HepG2 (cell line): ENCODE results near the gene PIWIL4. TPM values are rescaled to one million over a fixed set of nuclear protein-coding genes. Genes with fewer than 3 reads are reported as not detected.

Source experiments
- ATAC-seq: fragments of 200-7000 bp; cut with Tn5 transposase; 3 replicates; pipeline ENCODE4 v1.9.1; 2020; ENCODE audit warnings: mild to moderate bottlenecking, moderate library complexity
- BruUV-seq: library from RNA; stranded (reverse); fragments of 400-500 nt; replicated peaks from 2 replicates; lab custom pipeline; 2021; lab: Mats Ljungman, UMichigan
- CTCF ChIA-PET: fragments of 300-600 bp; formaldehyde crosslinking; extraction: SDS; loops from one replicate; lab custom pipeline; 2021; ENCODE audit warnings: low total read pairs, inconsistent platforms, low intra/inter-chr PET ratio; lab: Yijun Ruan, JAX
- POLR2A ChIA-PET: fragments of 350-600 bp; sonication (Branson Sonifier 250); formaldehyde crosslinking; loops from one replicate; lab custom pipeline; 2020; ENCODE audit warnings: antibody characterized with exemption, inconsistent platforms; lab: Yijun Ruan, JAX
- DNase-seq: peaks from one replicate; pipeline ENCODE4 v3.0.0-alpha.2; 2015; ENCODE audit warnings: low spot score
- FAIRE-seq: peaks from 3 replicates; lab custom pipeline; 2011; peaks lifted over from hg19 to GRCh38; lab: Jason Lieb, UNC
- H2AFZ ChIP-seq: one replicate; pipeline ENCODE4 v1.6.1; 2011; ENCODE audit warnings: low read length, inconsistent platforms
- H3K27ac ChIP-seq: fragments of 300-600 bp; 3 replicates; pipeline ENCODE4 v1.8.0; 2011; ENCODE audit warnings: mixed run types, mild to moderate bottlenecking, mixed read lengths, low read length, inconsistent platforms; ENCODE audit not compliant: insufficient read depth; ENCODE audit errors: extremely low read length
- H3K27me3 ChIP-seq, 2 experiments: fragments of 200-600 bp in 1 of 2; 2 replicates in 1 of 2; 3 replicates in 1 of 2; pipeline versions ENCODE4 v1.6.0 to v1.8.0; 2011; ENCODE audit warnings: low read length in 2 of 2, mild to moderate bottlenecking in 2 of 2, moderate library complexity in 2 of 2, inconsistent platforms in 1 of 2; ENCODE audit not compliant: insufficient read depth in 2 of 2, control insufficient read depth in 1 of 2
- H3K36me3 ChIP-seq, 2 experiments: fragments of 200-600 bp in 1 of 2; replicated peaks in 1 of 2; 2 replicates in 1 of 2; 3 replicates in 1 of 2; pipeline versions ENCODE4 v1.5.1 to v1.8.0; 2011; ENCODE audit warnings: low read length in 2 of 2, inconsistent platforms in 1 of 2; ENCODE audit not compliant: insufficient read depth in 2 of 2, control insufficient read depth in 1 of 2
- H3K4me1 ChIP-seq: 2 replicates; pipeline ENCODE4 v1.5.1; 2012; ENCODE audit warnings: low read length, inconsistent platforms; ENCODE audit not compliant: insufficient read depth
- H3K4me2 ChIP-seq: 2 replicates; pipeline ENCODE4 v1.6.0; 2011; ENCODE audit warnings: low read depth, low read length, inconsistent platforms
- H3K4me3 ChIP-seq, 3 experiments: fragments of 200-600 bp in 1 of 3; sonication (generic), shearing (Covaris generic) in 1 of 3; replicated peaks in 1 of 3; 2 replicates each; pipeline ENCODE4 v1.5.1; 2011 to 2016; ENCODE audit warnings: low read length in 3 of 3, inconsistent platforms in 2 of 3, low read depth in 2 of 3, mild to moderate bottlenecking in 2 of 3, control low read depth in 1 of 3, mixed read lengths in 1 of 3; ENCODE audit not compliant: insufficient read depth in 1 of 3
- H3K79me2 ChIP-seq: one replicate; pipeline ENCODE4 v1.6.1; 2011; ENCODE audit warnings: low read length, inconsistent platforms; ENCODE audit not compliant: insufficient read depth
- H3K9ac ChIP-seq: 2 replicates; pipeline ENCODE4 v1.6.0; 2011; ENCODE audit warnings: mild to moderate bottlenecking, low read depth, low read length, inconsistent platforms; ENCODE audit not compliant: insufficient read depth
- H3K9me3 ChIP-seq: 2 replicates; pipeline ENCODE4 v1.5.1; 2012; ENCODE audit warnings: mild to moderate bottlenecking, low read length
- H4K20me1 ChIP-seq: 2 replicates; pipeline ENCODE4 v1.6.0; 2011; ENCODE audit warnings: inconsistent platforms, mild to moderate bottlenecking, low read length, moderate library complexity; ENCODE audit not compliant: insufficient read depth
- HOXA9 ChIP-seq: sonication (generic); formaldehyde crosslinking; IDR thresholded peaks from 2 replicates; pipeline ENCODE4 v1.8.1; 2022; ENCODE audit warnings: missing genetic modification reagents, mild to moderate bottlenecking, moderate library complexity, borderline replicate concordance
- HOXD1 ChIP-seq: sonication (generic); formaldehyde crosslinking; IDR thresholded peaks from 2 replicates; pipeline ENCODE4 v1.5.0; 2020; ENCODE audit warnings: missing genetic modification reagents
- MEF2D ChIP-seq: sonication (generic); formaldehyde crosslinking; IDR thresholded peaks from 2 replicates; pipeline ENCODE4 v1.5.1; 2020; ENCODE audit warnings: mild to moderate bottlenecking, missing genetic modification reagents
- ZNF781 ChIP-seq: sonication (generic); formaldehyde crosslinking; IDR thresholded peaks from 2 replicates; pipeline ENCODE4 v1.5.1; 2020; ENCODE audit warnings: borderline replicate concordance, mild to moderate bottlenecking, missing genetic modification reagents; ENCODE audit errors: not compliant biosample characterization
- ZNF788 ChIP-seq: sonication (generic); formaldehyde crosslinking; IDR thresholded peaks from 2 replicates; pipeline ENCODE4 v1.5.0; 2020; ENCODE audit warnings: mild to moderate bottlenecking, missing genetic modification reagents, borderline replicate concordance
- WGBS: methylation state at CpG from one replicate; pipeline ENCODE4 v1.1.6; 2017; ENCODE audit warnings: low lambda C conversion rate; 5-methylcytosine and 5-hydroxymethylcytosine counted together
- in situ Hi-C: cut with HindIII; loops from 2 replicates; pipeline ENCODE4 v1.10.0; 2017; ENCODE audit warnings: low pct_unique_long_range_greater_than_20kb; ENCODE audit not compliant: extremely low pct_ligation_motif_present
- intact Hi-C: fragments of 100-400 bp; cut with micrococcal nuclease; formaldehyde crosslinking; loops from one replicate; pipeline ENCODE4 v1.10.0; 2022; ENCODE audit not compliant: unreplicated experiment
- polyA plus RNA-seq, 8 experiments: library from polyadenylated mRNA; depleted of rRNA in 3 of 8; stranded (reverse) in 7 of 8; unstranded in 1 of 8; fragments of >200 nt; fragmentation: Illumina TruSeq in 4 of 8; extraction: Trizol in 4 of 8; gene quantifications; 2 replicates each; pipeline versions ENCODE4 v1.2.1 to v1.2.3, GENCODE V29; 2011 to 2016; ENCODE audit warnings: low read depth in 4 of 8, missing spikeins in 1 of 8, mixed read lengths in 1 of 8; ENCODE audit not compliant: insufficient read depth in 1 of 8
- total RNA-seq, 5 experiments: library from RNA; depleted of rRNA; stranded (reverse); fragments of >200 nt; fragmentation: Illumina TruSeq; extraction: Trizol; gene quantifications; 2 replicates each; pipeline ENCODE4 v1.2.3, GENCODE V29; 2016; ENCODE audit warnings: low read depth in 1 of 5
- TF ChIP-seq, protein P1 (sequence below): sonication (generic); formaldehyde crosslinking; conservative IDR thresholded peaks from 2 replicates; pipeline ENCODE4 v1.4.0; 2020; ENCODE audit warnings: mild to moderate bottlenecking, missing genetic modification reagents, moderate library complexity
- TF ChIP-seq, protein P2 (sequence below): sonication (generic); formaldehyde crosslinking; IDR thresholded peaks from 2 replicates; pipeline ENCODE4 v1.8.0; 2022; ENCODE audit warnings: low read depth, missing genetic modification reagents
- TF ChIP-seq, protein P3 (sequence below): sonication (generic); formaldehyde crosslinking; IDR thresholded peaks from 2 replicates; pipeline ENCODE4 v1.5.1; 2020; ENCODE audit warnings: missing genetic modification reagents, mild to moderate bottlenecking, borderline replicate concordance

The PIWIL4 gene
- total and polyA plus RNA-seq, 2 of the 13 experiments (the other 11 are each of a cell fraction or from before 2014, with no cell fraction given): 0.08 TPM; not detected in 1

DNA sequence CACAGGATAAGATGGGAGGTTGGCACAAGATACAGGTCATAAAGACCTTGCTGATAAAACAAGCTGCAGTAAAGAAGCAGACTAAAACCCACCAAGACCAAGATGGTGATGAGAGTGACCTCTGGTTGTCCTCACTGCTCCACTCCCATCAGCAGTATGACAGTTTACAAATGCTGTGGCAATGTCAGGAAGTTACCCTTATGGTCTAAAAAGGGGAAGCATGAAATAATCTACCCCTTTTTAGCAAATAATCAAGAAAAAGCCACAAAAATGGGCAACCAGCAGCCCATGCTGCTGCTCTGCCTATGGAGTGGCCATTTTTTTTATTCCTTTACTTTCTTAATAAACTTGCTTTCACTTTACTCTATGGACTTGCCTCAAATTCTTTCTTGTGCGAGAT, 8.7 kb upstream of the PIWIL4 start (continued):
- TF ChIP-seq, protein P1, sequence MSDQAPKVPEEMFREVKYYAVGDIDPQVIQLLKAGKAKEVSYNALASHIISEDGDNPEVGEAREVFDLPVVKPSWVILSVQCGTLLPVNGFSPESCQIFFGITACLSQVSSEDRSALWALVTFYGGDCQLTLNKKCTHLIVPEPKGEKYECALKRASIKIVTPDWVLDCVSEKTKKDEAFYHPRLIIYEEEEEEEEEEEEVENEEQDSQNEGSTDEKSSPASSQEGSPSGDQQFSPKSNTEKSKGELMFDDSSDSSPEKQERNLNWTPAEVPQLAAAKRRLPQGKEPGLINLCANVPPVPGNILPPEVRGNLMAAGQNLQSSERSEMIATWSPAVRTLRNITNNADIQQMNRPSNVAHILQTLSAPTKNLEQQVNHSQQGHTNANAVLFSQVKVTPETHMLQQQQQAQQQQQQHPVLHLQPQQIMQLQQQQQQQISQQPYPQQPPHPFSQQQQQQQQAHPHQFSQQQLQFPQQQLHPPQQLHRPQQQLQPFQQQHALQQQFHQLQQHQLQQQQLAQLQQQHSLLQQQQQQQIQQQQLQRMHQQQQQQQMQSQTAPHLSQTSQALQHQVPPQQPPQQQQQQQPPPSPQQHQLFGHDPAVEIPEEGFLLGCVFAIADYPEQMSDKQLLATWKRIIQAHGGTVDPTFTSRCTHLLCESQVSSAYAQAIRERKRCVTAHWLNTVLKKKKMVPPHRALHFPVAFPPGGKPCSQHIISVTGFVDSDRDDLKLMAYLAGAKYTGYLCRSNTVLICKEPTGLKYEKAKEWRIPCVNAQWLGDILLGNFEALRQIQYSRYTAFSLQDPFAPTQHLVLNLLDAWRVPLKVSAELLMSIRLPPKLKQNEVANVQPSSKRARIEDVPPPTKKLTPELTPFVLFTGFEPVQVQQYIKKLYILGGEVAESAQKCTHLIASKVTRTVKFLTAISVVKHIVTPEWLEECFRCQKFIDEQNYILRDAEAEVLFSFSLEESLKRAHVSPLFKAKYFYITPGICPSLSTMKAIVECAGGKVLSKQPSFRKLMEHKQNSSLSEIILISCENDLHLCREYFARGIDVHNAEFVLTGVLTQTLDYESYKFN: no peak
- TF ChIP-seq, protein P2, sequence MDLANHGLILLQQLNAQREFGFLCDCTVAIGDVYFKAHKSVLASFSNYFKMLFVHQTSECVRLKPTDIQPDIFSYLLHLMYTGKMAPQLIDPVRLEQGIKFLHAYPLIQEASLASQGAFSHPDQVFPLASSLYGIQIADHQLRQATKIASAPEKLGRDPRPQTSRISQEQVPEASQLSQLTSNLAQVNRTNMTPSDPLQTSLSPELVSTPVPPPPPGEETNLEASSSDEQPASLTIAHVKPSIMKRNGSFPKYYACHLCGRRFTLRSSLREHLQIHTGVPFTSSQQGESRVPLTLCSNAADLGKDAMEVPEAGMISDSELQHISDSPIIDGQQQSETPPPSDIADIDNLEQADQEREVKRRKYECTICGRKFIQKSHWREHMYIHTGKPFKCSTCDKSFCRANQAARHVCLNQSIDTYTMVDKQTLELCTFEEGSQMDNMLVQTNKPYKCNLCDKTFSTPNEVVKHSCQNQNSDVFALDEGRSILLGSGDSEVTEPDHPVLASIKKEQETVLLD: no peak
- TF ChIP-seq ZNF788 (CRISPR knock-in tag) (no peak), ZNF781 (no peak)

DNA sequence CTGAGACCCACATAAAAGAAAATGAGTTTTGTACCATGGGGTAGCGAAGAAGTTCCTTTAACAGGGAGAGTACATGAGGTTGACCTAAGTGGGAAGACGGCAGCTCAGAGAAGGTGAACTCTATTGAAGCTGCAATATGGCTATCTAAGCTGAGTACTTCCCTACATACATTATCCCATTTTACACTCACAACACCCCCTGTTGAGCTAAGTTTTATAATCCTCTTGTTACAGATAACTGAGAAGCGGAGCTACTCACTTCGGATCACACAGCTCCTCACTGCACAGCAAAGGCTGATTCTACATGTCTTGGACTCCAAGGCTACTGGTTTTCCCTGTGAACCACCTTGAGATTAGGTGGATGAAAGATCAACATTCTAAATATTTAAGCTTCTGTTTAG, 8.2 kb upstream of the PIWIL4 start:
- CTCF ChIA-PET: no interaction called here
- H3K4me2 ChIP-seq: no peak overlapping the region
- intact Hi-C loops: no loop called here

More for the DNA sequence above, 8.2 kb upstream of the PIWIL4 start:
- Histone ChIP-seq H3K27me3 (no peaks in the 10 kb centered on the region), H3K36me3 (no peaks in the 10 kb centered on the region), H3K27ac (no peak overlapping the region), H3K4me1 (no peaks in the 10 kb centered on the region), H2AFZ (no peak overlapping the region), H3K9me3 (no peaks in the 10 kb centered on the region), H4K20me1 (no peaks in the 10 kb centered on the region), H3K4me3 (no peak overlapping the region), H3K79me2 (no peaks in the 10 kb centered on the region), H3K9ac (no peak overlapping the region)
- POLR2A ChIA-PET: no interaction called here
- no peak for FAIRE-seq
- no TSS peak for BruUV-seq
- ATAC-seq: no peak
- no peak for DNase-seq
- in situ Hi-C loops: no loop called here
- TF ChIP-seq HOXD1 (no peak), HOXA9 (CRISPR knock-in tag) (no peak), MEF2D (no peak)
- TF ChIP-seq, protein P3, sequence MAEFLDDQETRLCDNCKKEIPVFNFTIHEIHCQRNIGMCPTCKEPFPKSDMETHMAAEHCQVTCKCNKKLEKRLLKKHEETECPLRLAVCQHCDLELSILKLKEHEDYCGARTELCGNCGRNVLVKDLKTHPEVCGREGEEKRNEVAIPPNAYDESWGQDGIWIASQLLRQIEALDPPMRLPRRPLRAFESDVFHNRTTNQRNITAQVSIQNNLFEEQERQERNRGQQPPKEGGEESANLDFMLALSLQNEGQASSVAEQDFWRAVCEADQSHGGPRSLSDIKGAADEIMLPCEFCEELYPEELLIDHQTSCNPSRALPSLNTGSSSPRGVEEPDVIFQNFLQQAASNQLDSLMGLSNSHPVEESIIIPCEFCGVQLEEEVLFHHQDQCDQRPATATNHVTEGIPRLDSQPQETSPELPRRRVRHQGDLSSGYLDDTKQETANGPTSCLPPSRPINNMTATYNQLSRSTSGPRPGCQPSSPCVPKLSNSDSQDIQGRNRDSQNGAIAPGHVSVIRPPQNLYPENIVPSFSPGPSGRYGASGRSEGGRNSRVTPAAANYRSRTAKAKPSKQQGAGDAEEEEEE: no peak
- WGBS: 75% methylated on average over 4 of the region's 4 CpGs
